ENCODE data around the gene NELL2.
"Not testable (repeated sequence)": the region's sequence is repeated elsewhere in the genome, so short reads cannot be mapped to it uniquely, and the experiment has no call there.

Gene NELL2

DNA sequence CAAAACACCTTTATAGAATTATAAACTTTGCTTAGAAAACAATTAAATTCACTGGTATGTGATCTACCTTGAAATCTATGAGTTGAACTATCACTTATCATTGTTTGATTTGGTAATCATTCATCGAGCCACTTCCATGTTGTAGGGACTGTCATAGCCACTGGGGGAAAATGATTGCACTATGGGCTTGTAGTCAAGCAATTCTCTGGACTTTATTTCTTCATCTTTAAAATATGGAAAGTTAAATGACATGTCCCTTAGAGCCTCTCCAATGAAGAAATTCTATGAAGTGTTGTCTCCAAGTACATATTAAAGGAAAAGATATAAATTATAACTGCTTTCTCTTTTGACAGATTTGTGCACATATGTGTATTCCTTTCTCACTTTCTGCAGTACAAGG lies 97.3 kb downstream of the NELL2 start:
- DNase-seq (ENCODE audit: low read depth in 2 of 2) = no peak

DNA sequence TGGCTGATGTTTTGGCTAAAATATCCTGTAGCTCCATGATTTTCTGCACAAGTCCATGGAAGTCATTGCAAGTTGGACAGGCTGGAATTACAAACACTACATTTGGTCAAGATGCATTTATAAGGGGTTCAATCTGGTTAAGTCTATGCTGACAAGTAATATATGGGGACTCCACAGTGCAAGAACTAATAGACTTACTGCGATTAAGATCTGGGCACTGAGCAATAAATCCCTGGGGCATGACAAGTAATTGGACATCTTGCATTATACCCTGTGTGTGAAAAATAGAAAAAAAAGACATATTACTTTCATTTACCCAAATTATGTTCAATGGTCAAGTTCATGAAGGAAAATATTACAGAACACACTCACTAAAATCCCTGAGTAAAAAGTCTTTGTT lies 99.1 kb downstream of the NELL2 start:
- DNase-seq (ENCODE audit: low read depth in 2 of 2) = no peak

- no peak for DNase-seq (ENCODE audit: low read depth in 2 of 2)
Measured at GRCh38 chr12:44775901-44776300, 100.2 kb downstream of the NELL2 start.

DNA sequence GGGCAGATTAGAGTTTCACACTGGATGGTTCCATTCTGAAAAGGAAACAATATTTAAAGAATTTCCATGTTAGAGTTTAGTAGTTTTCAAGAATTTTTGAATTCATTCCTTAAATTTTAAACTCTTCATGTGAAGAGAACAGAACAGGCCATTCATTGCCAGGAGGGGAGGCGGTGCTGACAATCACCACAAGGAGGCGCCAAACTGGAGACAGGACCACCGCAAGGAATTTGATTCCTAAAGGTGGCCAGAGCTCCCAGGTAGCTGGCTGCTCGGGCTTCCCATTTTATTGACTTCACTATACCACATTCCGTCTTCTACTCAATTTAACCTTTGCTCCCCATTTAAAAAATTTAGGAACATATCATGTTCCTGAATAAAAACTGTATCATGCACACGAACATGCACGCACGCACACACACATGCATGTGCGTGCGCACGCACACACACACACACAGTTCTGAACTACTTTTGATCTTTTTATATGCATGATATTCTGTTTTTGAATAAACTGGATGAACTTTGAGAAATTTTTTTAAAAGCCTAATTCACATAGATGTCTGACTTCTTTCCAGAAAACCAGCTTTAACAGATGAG lies 101.2 kb downstream of the NELL2 start:
- DNase-seq (ENCODE audit: low read depth in 2 of 2) = peak; percentile 30 to 36

GRCh38 chr12:44771485-44772021 lies 104.6 kb downstream of the NELL2 start:
- DNase-seq (ENCODE audit: low read depth in 2 of 2) = no peak

DNA sequence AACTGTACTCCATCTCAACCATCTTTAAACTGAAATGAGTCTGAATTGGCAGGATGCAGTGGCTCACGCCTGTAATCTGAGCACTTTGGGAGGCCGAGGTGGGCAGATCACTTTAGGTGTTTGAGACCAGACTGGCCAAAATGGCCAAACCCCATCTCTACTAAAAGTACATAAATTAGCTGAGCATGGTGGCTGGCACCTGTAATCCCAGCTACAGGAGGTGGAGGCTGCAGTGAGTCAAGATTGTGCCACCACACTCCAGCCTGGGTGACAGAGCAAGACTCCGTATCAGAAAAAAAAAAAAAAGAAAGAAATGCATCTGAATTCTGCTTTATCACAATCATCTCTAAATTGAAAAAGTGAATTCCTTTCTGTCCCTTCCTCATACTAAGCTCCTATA lies 110.3 kb downstream of the NELL2 start:
- DNase-seq (ENCODE audit: low read depth in 2 of 2) = no peak

DNA sequence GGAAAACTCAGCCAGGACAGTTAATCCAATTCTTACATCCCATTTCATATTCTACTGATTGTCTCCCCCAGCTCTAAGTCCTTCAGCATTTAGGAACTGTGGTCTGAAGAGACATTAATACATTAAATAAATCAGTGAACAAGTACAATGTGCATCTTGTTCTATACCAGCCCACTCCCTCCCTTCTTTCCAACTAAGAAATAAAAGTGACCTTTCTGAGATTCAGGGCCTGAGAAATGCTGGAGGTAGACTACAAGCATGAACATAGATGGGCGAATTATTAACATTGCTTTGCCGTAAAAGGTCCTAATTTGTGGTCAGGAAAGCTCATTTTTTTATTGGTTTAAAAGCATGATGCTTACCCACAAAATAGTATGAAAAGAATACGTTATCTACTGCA lies 113.1 kb downstream of the NELL2 start:
- no peak for DNase-seq (ENCODE audit: low read depth in 2 of 2)

GRCh38 chr12:44759289-44759688 lies 116.8 kb downstream of the NELL2 start:
- no peak for DNase-seq (ENCODE audit: low read depth in 2 of 2)

DNA sequence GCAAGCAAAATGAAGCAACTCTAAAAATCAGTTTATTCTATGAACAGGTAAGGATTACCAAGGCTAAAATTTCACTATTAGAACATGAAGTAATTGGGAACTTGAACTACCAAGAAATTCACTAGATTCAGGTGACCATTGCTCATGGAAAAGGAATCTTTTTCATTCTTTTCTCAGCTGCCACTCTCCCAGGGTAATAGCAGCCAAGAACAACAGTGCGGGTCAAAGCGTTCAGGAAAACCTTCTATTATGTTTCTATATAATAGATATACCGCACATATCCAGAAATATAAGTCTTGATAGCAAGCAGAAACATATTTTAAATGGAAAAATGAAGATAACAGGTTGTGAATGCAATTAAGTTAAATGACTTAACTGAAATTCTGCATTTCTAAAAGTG lies 125.6 kb downstream of the NELL2 start:
- no peak for DNase-seq (ENCODE audit: low read depth in 2 of 2)

GRCh38 chr12:44749566-44749965 lies 126.5 kb downstream of the NELL2 start:
- no peak for DNase-seq (ENCODE audit: low read depth in 2 of 2)

DNA sequence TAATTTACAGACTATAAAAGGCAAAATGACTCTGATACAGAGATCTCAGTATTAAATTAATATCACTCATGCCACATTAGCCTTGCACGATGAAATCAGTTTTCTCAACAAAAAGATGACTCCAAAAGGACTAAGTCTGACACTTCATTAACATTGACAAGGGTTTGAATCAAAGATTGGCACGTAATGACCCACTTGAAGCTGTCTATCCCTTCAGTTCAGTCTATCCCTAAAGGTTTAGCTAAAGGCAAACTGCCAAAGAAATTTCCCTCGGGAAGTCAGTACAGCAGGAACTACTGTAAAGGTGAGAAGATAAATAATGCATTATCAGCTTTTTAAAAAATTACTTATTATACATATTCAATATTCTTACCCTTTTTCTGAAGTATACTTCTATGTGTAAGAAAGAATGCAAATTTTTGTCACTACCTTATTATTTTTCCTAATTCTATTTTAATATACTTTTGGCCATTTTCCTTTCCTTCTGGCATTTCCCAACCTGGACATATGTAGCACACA lies 127.1 kb downstream of the NELL2 start:
- DNase-seq (ENCODE audit: low read depth in 2 of 2) = no peak

GRCh38 chr12:44741292-44741980 lies 134.7 kb downstream of the NELL2 start:
- not testable (repeated sequence) for DNase-seq (ENCODE audit: low read depth in 2 of 2)

DNA sequence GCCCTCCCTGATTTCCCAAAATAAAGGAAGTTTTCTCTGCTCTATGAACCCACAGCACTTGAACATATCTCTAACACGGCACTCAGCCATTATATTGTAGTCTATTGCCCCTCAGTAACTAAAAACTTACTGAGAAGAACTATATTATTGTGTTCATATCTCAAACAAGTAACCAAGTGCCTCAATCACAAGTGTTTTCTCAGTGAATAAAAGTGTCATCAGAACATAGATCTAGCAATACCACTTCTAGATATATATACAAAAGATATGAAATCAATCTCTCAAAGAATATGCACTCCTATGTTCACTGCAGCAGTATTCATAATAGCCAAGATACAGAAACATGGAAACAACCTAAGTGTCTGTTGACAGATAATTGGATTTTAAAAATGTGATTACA lies 138.1 kb downstream of the NELL2 start:
- no peak for DNase-seq (ENCODE audit: low read depth in 2 of 2)

DNA sequence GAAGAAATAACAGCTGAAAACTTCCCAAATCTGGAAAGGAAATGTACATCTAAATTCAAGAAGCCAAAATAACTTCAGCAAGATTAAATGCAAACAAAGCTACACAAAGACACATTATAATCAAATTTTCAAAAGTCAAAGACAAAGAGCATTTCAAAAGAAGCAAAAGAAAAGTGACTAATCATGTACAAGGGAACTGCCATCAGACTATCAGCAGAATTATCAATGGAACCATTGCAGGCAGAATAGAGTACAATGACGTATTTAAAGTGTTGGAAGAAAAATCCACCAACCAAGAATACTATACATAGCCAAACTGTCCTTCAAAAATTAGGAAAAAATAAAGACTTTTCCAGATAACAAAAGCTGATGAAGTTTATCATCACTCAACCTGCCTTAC lies 147.5 kb downstream of the NELL2 start:
- DNase-seq (ENCODE audit: low read depth in 2 of 2) = no peak

- no peak for DNase-seq (ENCODE audit: low read depth in 2 of 2)
Measured at GRCh38 chr12:44720265-44720664, 155.8 kb downstream of the NELL2 start.

DNA sequence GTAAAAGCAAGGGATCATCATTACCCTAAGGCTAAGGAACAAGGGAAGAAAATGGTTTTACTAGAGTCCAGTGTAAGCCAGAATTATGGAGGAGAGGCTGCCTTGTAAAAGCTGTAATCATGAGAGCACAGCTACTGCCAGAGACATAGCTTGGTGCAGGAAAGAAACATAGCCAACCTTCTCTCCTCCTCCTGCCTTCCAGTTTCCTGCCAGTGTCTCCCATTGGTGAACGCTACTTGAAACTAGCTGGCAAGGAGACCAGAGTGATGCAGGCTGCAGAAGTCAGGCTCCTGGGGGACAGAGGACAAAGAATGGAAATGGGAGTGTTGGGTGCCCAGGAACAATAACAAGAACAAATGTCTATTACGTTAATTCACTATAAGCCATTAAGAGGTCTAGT lies 158.5 kb downstream of the NELL2 start:
- no peak for DNase-seq (ENCODE audit: low read depth in 2 of 2)

- no peak for DNase-seq (ENCODE audit: low read depth in 2 of 2)
Measured at GRCh38 chr12:44716711-44717110, 159.4 kb downstream of the NELL2 start.

DNA sequence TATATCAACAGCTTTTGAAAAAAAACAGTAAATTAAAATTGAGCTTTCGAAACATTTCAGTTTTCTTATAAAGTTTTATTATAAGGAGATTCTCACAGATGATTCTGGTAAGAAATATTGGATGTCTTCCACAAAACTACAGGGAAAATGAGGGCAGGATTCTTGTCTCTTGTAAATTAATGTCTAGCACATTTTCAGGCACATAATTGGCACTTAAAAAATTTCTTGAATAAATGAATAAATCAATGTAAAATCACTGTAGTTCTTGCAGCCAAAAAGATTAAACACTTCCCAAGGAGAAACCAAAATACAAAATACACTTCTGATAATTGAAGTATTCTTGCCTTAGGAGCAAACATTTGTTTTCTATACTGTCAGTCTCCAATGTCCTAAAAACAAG lies 164.4 kb downstream of the NELL2 start:
- DNase-seq (ENCODE audit: low read depth in 2 of 2) = no peak

GRCh38 chr12:44709166-44709565 lies 166.9 kb downstream of the NELL2 start:
- DNase-seq (ENCODE audit: low read depth in 2 of 2) = no peak

GRCh38 chr12:44708218-44708617 lies 167.9 kb downstream of the NELL2 start:
- no peak for DNase-seq (ENCODE audit: low read depth in 2 of 2)

- no peak for DNase-seq (ENCODE audit: low read depth in 2 of 2)
Measured at GRCh38 chr12:44703182-44703910, 172.8 kb downstream of the NELL2 start.

DNA sequence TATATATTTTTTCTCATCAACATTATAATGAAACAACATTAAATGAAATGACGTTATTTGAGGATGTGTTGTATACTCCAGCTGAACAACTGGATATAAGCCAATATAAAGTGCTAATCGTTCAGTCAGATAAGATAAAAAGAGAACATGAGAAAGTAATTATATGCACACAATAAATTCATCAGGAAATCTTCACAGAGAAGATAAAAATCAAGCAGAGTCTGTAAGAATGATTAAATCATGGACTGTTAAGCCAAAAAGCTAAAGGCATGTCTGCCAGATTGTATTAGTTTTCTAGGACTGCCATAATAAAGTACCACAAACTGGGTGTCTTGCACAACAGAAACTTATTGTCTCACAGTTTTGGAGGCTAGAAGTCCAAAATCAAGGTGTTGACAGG lies 178.6 kb downstream of the NELL2 start:
- no peak for DNase-seq (ENCODE audit: low read depth in 2 of 2)

- DNase-seq (ENCODE audit: low read depth in 2 of 2) = no peak
Measured at GRCh38 chr12:44696542-44696941, 179.6 kb downstream of the NELL2 start.
